KG1 (cell line): ENCODE measurements around the gene ELL.

Experiments used
- DNase-seq: peaks from one replicate; lab custom pipeline; 2025; lab: John Stamatoyannopoulos, UW

Gene ELL

DNA sequence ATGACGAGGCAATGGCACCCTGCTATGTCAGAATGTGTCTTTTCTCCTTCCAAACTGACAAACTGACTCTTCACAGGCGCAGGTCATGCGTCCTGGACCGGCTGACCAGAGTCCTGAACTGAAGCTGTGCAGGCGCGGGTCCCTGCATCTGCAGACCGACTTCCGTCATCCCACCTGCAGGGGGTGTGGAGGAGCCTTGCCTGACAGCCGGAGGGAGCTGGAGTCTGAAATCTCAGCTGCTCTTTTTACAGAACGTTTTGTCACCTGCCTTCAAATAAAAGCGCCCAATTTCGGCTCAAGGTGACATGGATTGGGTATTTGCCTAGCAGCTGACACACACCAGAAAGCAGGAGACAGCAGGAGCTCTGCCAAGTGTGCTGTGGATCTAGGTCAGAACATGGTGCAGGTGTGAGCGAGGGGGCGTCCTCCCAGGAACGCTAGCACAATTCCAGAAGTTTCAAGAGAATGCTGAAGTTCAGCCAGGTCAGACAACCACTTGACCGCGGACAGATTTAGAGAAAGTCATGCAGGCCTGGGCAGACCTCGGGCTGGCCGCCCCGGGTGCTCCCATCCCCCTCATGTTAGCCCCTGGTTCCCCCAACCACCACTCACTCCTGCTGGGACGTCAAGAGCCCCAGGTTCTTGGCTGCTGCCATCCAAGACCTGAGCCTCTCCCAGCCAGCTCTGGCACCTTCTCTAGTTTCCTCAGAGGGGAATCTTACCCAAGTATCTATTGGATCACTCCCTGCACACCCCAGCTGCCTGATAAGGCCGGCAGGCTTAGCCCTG is 32.8 kb downstream of the ELL start:
- DNase-seq = no peak

- DNase-seq = no peak
These were observed 33.5 kb downstream of the ELL start for GRCh38 chr19:18488403-18488723.

GRCh38 chr19:18487576-18488402 is 34.1 kb downstream of the ELL start:
- DNase-seq = no peak

GRCh38 chr19:18486746-18487145 is 35.1 kb downstream of the ELL start:
- no peak for DNase-seq

GRCh38 chr19:18484992-18485391 is 36.9 kb downstream of the ELL start:
- DNase-seq = no peak

DNA sequence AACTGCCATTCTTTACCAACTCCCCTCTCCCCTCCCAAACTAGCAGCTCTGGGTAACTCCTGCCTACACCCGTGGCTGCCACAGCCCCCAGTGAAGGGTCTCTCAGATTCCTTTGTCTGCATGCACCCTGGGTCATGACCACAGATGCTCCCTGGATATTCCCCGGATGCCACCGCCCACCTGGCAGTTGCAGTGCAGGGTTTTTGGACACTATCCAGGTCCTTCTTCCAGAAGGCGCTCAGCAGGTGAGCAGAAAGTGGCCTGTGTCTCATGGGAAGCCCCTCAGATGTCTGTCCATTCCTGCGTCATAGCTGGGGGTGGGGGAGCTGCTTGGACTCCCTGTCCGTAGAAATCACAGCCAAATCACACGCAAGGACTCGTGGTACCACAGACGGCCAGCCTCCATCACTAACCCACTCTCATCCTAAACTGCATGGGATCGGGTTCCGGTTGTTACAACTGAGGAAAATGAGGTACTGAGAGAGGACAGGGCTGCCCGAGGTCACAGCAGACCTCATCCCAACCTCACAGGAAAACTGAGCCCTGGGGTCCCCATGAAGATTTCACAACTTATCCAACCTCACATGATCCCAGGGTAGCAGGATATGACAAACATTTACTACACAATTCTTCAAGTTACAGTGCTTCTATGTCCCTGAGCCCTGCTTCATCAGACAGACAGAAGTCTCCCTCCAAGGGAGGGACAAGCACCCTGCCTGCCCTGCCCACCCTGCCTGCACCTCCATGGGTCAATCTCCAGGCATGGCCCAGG is 38.6 kb downstream of the ELL start:
- DNase-seq = no peak

- DNase-seq = no peak
These were observed 40.2 kb downstream of the ELL start for GRCh38 chr19:18481505-18482222.

DNA sequence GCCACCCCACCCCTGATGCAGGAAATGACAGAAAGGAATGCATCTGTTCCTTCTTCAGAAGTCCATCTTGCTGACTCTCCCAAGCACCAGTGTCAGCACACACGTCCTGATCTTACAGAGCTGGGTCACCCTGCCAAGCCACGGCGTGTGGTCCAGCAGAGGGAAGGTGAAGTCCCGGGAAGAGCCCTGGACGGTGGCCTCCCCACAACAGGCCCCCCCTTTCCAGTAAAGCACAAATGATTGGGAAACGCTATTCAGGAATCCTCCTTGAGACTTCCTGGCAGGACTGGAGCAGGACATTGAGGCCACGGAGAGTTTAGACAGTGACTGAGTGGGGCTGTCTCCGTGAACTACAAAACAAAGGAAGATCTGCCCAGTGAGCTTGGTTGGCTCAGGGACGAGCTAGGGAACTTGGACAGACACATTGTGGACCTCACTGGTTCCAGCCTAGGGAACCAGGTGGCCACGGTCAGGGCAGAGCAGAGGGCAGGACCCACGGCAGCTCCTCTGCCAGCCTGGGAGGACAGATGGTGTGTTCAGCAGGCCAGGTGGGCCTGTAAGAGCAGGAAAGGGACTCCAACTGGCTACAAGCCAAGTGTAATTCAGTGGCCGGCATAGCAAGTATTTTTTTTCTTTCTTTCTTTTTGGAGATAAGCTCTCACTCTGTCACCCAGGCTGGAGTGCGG is 41.7 kb downstream of the ELL start:
- no peak for DNase-seq

- DNase-seq = peak; percentile 37
These were observed 43.1 kb downstream of the ELL start for GRCh38 chr19:18478545-18479311.

DNA sequence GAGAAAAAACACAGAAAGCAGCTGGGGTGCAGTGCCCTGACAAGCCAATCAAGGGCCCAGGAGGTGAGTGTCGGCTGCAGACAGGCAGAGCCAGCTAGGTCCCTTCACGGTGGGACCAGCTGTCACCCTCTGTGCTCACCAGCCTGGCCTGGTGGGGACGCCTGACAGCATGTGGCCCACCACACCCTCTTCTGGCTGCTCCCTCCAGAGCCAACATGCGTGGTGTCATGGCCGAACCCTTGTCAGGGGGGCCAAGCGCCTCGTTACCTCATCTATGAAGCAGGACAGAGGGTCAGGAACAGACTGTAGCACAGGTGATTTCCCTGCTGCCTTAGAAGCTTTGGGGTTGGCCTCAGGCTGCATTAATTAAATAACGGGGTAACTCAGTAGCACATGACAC is 43.9 kb downstream of the ELL start:
- no peak for DNase-seq

GRCh38 chr19:18477042-18477779 is 44.7 kb downstream of the ELL start:
- no peak for DNase-seq

DNA sequence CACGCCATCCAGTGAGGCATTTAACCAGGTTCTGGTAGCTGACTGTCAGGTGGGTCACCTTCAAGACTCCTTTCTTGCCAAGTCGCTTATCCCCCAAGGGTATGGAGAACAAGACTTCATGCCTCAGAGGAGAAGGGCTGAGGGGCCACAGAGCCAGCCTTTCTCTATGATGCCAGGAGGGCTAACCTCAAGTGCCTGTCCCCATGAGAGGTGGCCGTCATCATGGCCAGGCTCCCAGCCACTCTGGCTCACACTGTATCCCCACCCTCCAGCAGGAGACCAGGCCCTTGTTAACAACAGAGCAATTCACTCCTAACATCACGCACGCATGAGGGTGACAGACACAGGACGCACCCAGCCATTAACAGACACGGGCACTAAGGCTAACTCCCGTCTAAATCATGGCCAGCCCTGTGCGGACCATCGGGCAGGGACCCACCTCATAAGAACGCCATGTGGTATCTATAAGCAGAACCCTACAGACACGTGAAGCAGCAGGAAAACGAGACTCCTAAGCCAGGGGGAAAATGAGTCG is 45.3 kb downstream of the ELL start:
- no peak for DNase-seq

GRCh38 chr19:18475762-18476331 is 46.0 kb downstream of the ELL start:
- DNase-seq = no peak

DNA sequence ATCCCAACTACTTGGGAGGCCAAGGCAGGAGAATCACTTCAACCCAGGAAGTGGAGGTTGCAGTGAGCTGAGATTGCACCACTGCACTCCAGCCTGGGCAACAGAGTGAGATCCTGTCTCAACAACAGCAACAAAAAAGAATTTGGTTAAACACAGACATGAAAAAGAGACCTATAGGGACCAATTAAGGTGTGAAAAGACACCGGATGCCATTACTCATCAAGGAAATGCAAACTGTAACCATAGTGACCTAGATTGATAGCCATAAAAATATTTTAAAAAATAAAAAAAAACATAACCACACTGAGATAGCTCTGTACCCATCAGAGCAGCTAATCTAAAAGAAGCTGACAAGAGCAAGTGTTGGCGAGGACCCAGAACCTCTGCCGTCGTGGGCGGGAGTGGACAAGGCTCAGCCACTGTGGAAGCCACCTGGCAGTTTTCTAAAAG is 46.8 kb downstream of the ELL start:
- DNase-seq = no peak

DNA sequence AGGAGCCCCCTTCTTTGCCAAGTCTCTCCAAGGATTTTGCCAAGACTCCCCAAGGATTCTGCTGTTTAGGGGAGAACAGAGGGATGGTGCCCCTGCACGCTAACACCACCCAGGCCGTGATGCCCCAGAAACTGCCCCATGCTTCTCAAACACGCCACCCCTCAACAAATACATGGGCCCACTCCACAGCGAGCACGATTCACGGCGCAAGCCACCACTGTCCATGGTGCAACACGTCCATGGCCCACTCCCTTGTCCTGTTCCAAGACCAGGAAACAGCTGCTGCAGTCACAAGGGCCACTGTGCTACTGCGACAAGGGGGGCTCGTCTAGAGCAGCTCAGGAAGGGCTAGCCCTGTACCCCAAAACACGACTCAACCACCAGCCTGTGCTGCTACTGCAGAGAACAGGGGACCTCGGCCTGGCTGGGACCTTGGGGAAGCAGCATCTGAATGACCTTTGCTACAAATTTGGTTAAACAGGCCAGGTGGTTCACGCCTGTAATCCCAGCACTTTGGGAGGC is 47.4 kb downstream of the ELL start:
- no peak for DNase-seq

- DNase-seq = no peak
These were observed 48.2 kb downstream of the ELL start for GRCh38 chr19:18473706-18474087.

GRCh38 chr19:18473003-18473705 is 48.7 kb downstream of the ELL start:
- no peak for DNase-seq

GRCh38 chr19:18470787-18471186 is 51.1 kb downstream of the ELL start:
- no peak for DNase-seq
